SK-N-DZ (cell line): ENCODE measurements around the gene PRDM2.

ENCODE experiments used
- DNase-seq: peaks from one replicate; pipeline ENCODE4 v3.0.0-alpha.2; 2015; ENCODE audit warnings: low spot score

PRDM2 gene

GRCh38 chr1:13763991-13764390 lies 64.0 kb downstream of the PRDM2 start:
- no peak for DNase-seq

GRCh38 chr1:13764588-13765332 lies 64.8 kb downstream of the PRDM2 start:
- no peak for DNase-seq

GRCh38 chr1:13766592-13767564 lies 66.9 kb downstream of the PRDM2 start:
- DNase-seq = no peak

GRCh38 chr1:13769212-13769611 lies 69.2 kb downstream of the PRDM2 start:
- no peak for DNase-seq

GRCh38 chr1:13769830-13770229 lies 69.8 kb downstream of the PRDM2 start:
- DNase-seq = no peak

GRCh38 chr1:13770743-13771142 lies 70.8 kb downstream of the PRDM2 start:
- no peak for DNase-seq

GRCh38 chr1:13771745-13772144 lies 71.8 kb downstream of the PRDM2 start:
- DNase-seq = no peak

GRCh38 chr1:13772271-13772670 lies 72.3 kb downstream of the PRDM2 start:
- no peak for DNase-seq

GRCh38 chr1:13774121-13774520 lies 74.1 kb downstream of the PRDM2 start:
- DNase-seq = no peak

GRCh38 chr1:13775459-13775858 lies 75.5 kb downstream of the PRDM2 start:
- DNase-seq = no peak

GRCh38 chr1:13775916-13776315 lies 75.9 kb downstream of the PRDM2 start:
- DNase-seq = no peak

GRCh38 chr1:13778431-13778830 lies 78.4 kb downstream of the PRDM2 start:
- DNase-seq = no peak

- DNase-seq = no peak
Observed at GRCh38 chr1:13779930-13780329, 79.9 kb downstream of the PRDM2 start.

GRCh38 chr1:13780780-13781179 lies 80.8 kb downstream of the PRDM2 start:
- DNase-seq = no peak

GRCh38 chr1:13781228-13781627 lies 81.2 kb downstream of the PRDM2 start:
- DNase-seq = no peak

GRCh38 chr1:13781907-13782633 lies 82.1 kb downstream of the PRDM2 start:
- DNase-seq = no peak

GRCh38 chr1:13782634-13783360 lies 82.8 kb downstream of the PRDM2 start:
- no peak for DNase-seq

- no peak for DNase-seq
Observed at GRCh38 chr1:13783551-13783950, 83.6 kb downstream of the PRDM2 start.

- DNase-seq = no peak
Observed at GRCh38 chr1:13784971-13785370, 85.0 kb downstream of the PRDM2 start.

GRCh38 chr1:13786541-13786940 lies 86.6 kb downstream of the PRDM2 start:
- no peak for DNase-seq

- DNase-seq = no peak
Observed at GRCh38 chr1:13788795-13789194, 88.8 kb downstream of the PRDM2 start.
